Midbrain (tissue), 1 donor: ENCODE data around the gene ATAT1.
A peak's percentile ranks its signal among the peaks of the same experiment; 100 is the strongest.

Experiments
- DNase-seq: peaks from one replicate; lab custom pipeline; 2025; lab: John Stamatoyannopoulos, UW

Gene ATAT1

GRCh38 chr6:30613251-30614043 is 13.2 kb upstream of the ATAT1 start:
- no peak for DNase-seq

GRCh38 chr6:30614044-30614842 is 12.4 kb upstream of the ATAT1 start:
- peak; percentile 60 for DNase-seq

GRCh38 chr6:30614843-30615218 is 11.8 kb upstream of the ATAT1 start:
- DNase-seq, result peak; percentile 94

DNA sequence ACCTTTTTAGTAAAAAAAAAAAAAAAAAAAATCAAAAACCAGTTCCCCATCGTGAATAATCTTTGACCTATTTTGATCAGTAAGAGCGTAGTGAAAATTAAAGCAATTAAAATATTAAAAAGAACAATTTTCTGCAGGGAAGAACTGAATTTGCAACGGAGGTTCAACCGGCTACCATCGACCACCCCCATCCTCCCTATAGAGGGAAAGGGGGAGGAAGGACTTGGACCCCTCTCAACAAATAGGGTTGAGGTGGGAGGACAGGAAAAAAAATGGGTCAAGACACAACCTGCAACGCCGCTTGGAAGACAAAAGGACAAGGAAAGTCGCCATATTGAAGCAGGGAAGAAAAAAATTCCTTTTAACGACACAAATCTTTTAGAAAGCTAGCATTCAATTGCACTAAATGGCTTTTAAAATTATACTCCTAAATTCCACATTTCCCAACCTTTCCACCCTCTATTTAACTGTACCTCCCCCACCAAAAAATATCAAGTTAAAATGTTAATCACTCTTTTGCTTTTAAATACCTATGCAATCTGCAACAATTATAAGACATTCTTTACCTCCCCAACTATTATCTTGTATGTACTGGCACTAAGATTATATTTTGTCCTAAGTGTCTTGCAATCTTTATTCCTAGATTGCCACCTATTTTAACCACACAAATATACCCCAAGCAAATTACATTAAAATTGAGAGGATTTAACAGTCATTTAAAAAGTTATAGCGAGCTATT is 11.3 kb upstream of the ATAT1 start:
- peak; percentile 70 for DNase-seq

- DNase-seq, result peak; percentile 23
These were observed 10.5 kb upstream of the ATAT1 start for GRCh38 chr6:30615958-30616810.

DNA sequence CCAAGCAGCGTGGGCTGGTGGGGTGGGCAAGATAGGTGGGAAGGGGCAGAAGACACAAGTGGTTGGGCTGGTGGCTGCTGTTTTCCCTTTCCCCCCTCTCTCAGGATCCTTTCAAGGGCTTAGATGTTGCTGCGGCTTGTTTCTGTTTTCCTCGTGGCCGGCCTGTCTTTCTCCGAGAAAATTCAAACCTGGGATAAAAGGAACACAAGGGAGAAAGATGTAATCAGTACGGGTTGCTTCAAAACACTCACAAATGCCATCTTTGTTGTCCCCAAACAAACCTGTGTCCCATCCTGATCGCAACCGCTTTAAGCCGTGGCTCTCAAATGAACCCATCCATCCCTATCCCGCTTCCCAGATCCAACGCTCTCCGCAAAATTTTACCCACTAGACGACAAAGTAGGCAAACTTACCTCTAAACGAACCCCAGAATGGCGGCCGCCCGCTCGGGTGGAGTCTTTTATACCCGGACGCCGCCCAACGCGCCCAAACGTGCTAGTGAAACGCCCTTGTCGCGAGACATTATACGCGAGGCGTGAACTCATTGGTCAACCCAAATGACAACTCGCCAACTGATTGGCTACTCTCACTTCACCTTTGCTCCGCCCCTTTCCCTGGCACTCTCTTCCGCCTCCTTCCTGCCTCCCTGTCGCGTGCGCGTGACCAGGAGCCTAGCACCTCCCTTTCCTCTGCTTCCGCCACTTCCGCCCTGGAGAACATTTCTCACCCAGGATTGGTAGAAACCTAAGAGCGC is 9.7 kb upstream of the ATAT1 start, which contains the start of gene PPP1R10:
PPP1R10 (minus strand) TSS at position 433 of the 754 bp plus-strand sequence. CDS start 7,299 bp downstream, outside the sequence.
- DNase-seq, result peak; percentile 99

DNA sequence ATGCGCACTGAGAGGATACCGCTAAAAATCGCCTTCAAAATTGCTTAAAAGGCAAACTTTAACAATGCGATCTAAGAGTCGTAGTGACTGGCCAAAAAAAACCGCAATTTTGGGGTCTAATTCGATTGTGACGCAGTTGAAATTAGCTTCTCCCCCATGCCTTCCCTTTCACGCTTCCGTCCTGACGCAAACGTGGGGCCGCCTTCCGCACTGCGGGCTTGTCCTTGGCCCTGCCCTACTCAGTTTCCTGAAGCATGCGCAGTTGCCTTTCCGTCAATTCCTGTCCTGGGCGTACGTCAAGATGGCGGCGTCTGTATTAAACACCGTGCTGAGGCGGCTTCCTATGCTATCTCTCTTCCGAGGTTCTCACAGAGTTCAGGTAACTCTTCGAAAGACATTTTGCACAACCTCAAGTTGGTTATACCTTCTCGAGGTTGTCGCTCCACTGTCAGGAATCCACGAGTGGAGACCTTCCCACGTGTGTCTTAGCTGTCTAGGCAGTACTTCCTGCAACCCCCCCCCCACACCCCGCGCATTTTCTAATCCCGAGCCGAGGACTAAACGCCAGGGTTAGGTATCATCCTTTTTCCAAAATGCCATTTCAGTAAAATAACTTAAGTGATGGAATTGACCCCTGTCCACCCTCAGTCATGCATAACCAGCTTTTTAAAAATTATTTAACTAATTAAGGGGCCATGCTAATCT is 9.0 kb upstream of the ATAT1 start, which contains the start of gene MRPS18B:
MRPS18B (plus strand) TSS at position 276 of the 705 bp plus-strand sequence; CDS start at position 302, 26 bp downstream.
- peak; percentile 98 for DNase-seq

DNA sequence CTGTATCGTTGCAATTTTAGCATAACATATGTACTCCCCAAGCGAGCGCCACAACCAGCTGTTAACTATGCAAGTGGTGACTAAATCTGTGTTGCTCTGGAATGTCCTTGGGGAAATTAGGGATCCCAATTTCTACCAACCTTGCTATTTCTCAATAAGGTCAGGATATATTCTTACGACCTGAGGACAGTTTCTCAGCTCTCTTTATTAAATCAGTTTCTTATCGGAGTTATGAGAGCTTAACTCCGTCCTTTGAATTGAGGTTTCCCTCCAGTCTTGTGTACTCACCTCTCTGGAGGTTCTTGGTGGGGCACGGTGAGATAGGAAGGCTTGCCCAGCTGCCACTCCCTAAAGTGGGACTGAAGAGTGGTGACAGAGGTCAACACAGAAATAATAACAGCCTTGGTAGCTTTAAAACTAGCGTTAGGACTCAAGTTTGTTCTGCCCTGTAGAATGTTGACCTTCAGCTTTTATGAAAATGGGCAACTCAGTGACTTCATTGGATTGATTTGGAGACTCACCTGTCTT is 8.3 kb upstream of the ATAT1 start:
- DNase-seq, result no peak

DNA sequence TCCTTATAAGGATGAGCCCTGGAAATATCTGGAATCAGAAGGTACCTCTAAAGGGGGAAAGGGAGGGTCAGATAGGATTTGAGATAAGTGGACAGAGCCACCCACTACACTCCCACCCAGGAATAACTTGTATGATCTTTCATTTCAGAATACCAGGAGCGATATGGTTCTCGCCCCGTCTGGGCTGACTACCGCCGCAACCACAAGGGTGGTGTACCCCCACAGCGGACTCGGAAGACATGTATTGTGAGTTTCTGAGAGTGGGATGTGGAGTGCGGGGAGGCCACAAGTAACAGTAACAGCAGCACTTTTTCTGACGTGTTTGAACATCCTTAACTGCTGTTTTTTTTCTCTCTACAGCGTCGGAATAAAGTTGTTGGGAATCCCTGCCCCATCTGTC is 7.1 kb upstream of the ATAT1 start:
- no peak for DNase-seq

DNA sequence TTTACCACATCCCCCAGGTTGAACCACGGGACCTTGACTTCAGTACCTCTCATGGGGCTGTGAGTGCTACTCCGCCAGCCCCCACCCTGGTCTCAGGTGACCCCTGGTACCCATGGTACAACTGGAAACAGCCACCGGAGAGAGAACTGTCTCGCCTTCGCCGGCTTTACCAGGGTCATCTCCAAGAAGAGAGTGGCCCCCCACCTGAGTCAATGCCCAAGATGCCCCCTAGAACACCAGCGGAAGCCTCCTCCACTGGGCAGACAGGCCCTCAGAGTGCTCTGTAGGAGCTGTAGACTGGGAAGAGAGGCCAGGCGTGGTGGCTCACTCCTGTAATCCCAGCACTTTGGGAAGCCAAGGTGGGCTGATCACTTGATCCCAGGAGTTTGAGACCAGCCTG is 1.2 kb upstream of the ATAT1 start:
- no peak for DNase-seq

DNA sequence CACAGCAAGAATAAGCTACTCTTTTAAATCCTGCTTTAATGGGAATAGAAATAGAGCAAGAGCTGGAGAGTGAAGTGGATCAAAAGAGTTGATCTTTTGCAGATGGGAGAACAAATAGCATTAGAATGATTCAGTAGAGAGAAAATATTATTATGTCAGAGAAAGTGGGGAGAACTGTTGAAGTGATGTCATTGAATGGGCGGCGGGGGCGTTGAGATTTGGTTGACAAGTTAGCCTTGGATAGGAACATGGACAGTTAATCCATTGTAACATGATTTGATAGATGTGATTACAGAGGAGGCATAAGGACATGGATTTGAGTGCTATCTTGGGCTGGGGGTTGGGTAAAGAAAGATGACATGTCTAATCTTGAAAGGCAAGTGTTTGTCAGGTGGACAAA is 9.2 kb downstream of the ATAT1 start:
- DNase-seq, result no peak

GRCh38 chr6:30640481-30640880 is 13.8 kb downstream of the ATAT1 start:
- no peak for DNase-seq

GRCh38 chr6:30641048-30641447 is 14.4 kb downstream of the ATAT1 start:
- no peak for DNase-seq

GRCh38 chr6:30643656-30644055 is 17.0 kb downstream of the ATAT1 start:
- DNase-seq, result no peak

GRCh38 chr6:30644769-30645168 is 18.1 kb downstream of the ATAT1 start:
- no peak for DNase-seq

DNA sequence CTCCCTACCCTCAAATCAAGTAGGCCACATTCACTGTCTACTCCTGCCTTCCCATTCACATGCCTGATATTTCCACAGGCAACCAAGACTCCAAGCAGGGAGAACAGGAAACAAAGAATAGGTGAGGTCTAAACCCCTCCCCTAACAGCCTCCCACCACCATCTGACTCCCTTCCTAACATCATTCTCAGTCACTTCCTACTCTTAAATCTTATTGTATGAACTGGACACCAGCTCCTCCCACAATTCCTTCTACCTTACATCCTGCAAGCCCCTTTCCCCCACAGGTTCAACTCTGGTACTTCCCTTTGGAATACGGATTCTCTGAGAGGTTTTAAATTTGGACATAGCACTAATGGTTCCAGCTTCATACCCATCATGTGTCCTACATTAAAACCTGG is 19.3 kb downstream of the ATAT1 start:
- no peak for DNase-seq

DNA sequence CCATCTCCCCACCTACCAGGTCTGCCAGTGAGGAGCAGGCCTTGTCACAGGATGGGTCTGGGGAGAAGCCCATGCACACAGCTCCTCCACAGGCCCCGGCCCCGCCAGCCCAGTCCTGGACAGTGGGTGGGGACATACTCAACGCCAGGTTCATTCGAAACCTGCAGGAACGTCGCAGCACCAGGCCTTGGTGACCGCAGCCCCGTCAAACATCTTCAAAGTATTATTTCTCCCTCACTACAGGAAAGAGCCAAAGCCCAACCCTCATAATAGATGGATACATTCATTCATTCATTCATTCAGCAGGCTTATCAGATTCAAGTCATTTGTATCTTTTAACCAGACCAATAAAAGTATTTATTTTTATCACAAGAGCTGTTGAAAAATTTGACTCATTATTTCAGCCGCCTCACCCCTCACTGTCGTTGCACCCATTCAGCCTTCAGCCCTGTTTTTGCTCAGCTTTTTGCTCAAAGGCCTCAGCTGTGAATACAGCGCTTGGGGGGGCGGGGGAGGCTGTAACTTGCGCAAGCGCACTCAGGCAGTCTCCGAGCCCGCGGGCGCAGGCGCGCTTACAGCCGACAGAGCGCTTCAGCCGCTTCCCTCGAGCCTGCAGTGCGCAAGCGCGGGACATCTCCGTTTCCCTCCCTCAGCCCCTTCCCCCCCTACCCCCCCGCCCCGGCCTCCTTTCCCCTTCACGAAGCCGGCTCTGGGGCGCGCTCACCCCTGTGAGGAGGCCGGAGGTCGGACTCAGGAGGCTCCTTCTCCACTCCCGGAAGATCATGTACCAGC is 20.0 kb downstream of the ATAT1 start, which contains the start of gene C6orf136:
C6orf136 (plus strand) TSS at position 684 of the 792 bp plus-strand sequence; CDS start at position 783, 99 bp downstream.
- DNase-seq, result peak; percentile 95

- DNase-seq, result peak; percentile 80
These were observed 20.8 kb downstream of the ATAT1 start for GRCh38 chr6:30647242-30648116.
